Sigmoid colon (tissue), 7 donors: Measurements from ENCODE around the gene SRPK3. TPM values are rescaled to one million over a fixed set of nuclear protein-coding genes. Genes with fewer than 3 reads are reported as not detected.

ENCODE experiments used
- DNase-seq: peaks from one replicate; pipeline ENCODE4 v3.0.0-alpha.2; 2019
- H3K27ac ChIP-seq, 4 donors: fragments of 200-600 bp; sonication (generic); one replicate each; pipeline ENCODE4 v1.5.1; 2016 to 2019; ENCODE audit warnings: mild to moderate bottlenecking in 1 of 4
- H3K27me3 ChIP-seq, 3 donors: fragments of 200-600 bp; sonication (generic); one replicate each; pipeline ENCODE4 v1.5.1; 2019; ENCODE audit warnings: mild to moderate bottlenecking in 1 of 3
- H3K36me3 ChIP-seq, 4 donors: fragments of 200-600 bp; sonication (generic); one replicate each; pipeline ENCODE4 v1.5.1; 2016 to 2019
- H3K4me1 ChIP-seq, 4 donors: fragments of 200-600 bp; sonication (generic); one replicate each; pipeline ENCODE4 v1.5.1; 2017 to 2019
- H3K4me3 ChIP-seq, 4 donors: fragments of 200-600 bp; sonication (generic); one replicate each; pipeline ENCODE4 v1.5.1; 2017 to 2019; ENCODE audit warnings: mild to moderate bottlenecking in 2 of 4, moderate library complexity in 1 of 4
- H3K9me3 ChIP-seq, 4 donors: fragments of 200-600 bp in 3 of 4; sonication (generic) in 3 of 4; one replicate each; pipeline versions ENCODE4 v1.5.1 to v1.6.1; 2013 to 2019
- CTCF ChIP-seq, 4 experiments: fragments of 450-650 bp in 3 of 4; fragments of 200-600 bp in 1 of 4; IDR thresholded peaks; one replicate each; pipeline ENCODE4 v1.5.1; 2016 to 2019; ENCODE audit warnings: antibody characterized with exemption in 4 of 4, mild to moderate bottlenecking in 3 of 4, moderate library complexity in 2 of 4
- EP300 ChIP-seq, 4 donors: sonication (generic); formaldehyde crosslinking; IDR thresholded peaks; one replicate each; pipeline ENCODE4 v1.6.1; 2017; ENCODE audit warnings: antibody characterized with exemption in 4 of 4
- POLR2A ChIP-seq, 2 donors: fragments of 450-650 bp; IDR thresholded peaks; one replicate each; pipeline ENCODE4 v1.6.1; 2016; ENCODE audit warnings: antibody characterized with exemption in 2 of 2, mild to moderate bottlenecking in 2 of 2, moderate library complexity in 2 of 2
- POLR2AphosphoS5 ChIP-seq, 4 donors: sonication (generic); formaldehyde crosslinking; IDR thresholded peaks; one replicate each; pipeline ENCODE4 v1.6.1; 2017; ENCODE audit warnings: antibody characterized with exemption in 4 of 4
- WGBS, 2 donors: extraction: QIAGEN DNeasy Blood & Tissue Kit; methylation state at CpG; one replicate each; pipeline ENCODE4 v1.1.7; 2013; 5-methylcytosine and 5-hydroxymethylcytosine counted together
- intact Hi-C: fragments of 100-400 bp; cut with DNase I; formaldehyde crosslinking; loops from one replicate; pipeline ENCODE4 v1.15.1; 2023
- polyA plus RNA-seq, 3 donors: library from polyadenylated mRNA; stranded (reverse); fragments of 200-250 nt; gene quantifications; one replicate each; pipeline ENCODE4 v1.2.3, GENCODE V29; 2013
- total RNA-seq, 4 donors: library from RNA; depleted of rRNA; stranded (reverse); fragments of >200 nt; gene quantifications; one replicate each; pipeline ENCODE4 v1.1.0, GENCODE V29; 2016
- donor health status: healthy with polysubstance abuse.
- donor health status: Bipolar disorder and iron deficiency.
- donor health status: healthy.

SRPK3 gene
- total and polyA plus RNA-seq, 7 donors = 0.31 to 13.0 (median 4.6) TPM; not detected in 2

- peaks cover 0 to 16% (median 0%) of the 10 kb centered on the region in 4 donors for H3K36me3 ChIP-seq
- H3K4me3 ChIP-seq = peak overlapping the region; percentile 14 to 51 (median 46)
- H3K27ac ChIP-seq = peak overlapping the region; percentile 75 to 86 (median 82)
- intact Hi-C loops = loop anchor here (1.0 to 2.0 kb wide), 2 partner anchors 63 to 187 kb away; no protein-coding TSS in a partner anchor
- peak; percentile 78 for DNase-seq
- H3K4me1 ChIP-seq = peaks cover 0 to 34% (median 16%) of the 10 kb centered on the region in 4 donors
- TF ChIP-seq POLR2AphosphoS5 (IDR thresholded peaks at IDR 0.05) (peak in 1 of 4 donors; percentile 39), EP300 (IDR thresholded peaks at IDR 0.05) (no peak), CTCF (IDR thresholded peaks at IDR 0.05) (no peak)
- 61 to 68% methylated on average over 27 of the region's 27 CpGs for WGBS, 2 donors
- no peaks in the 10 kb centered on the region for H3K27me3 ChIP-seq
- H3K9me3 ChIP-seq = no peaks in the 10 kb centered on the region
Measured at GRCh38 chrX:153765138-153766079, 15.4 kb upstream of the SRPK3 start.

GRCh38 chrX:153766098-153766817, 14.6 kb upstream of the SRPK3 start:
- Histone ChIP-seq H3K4me3 (peak overlapping the region; percentile 14 to 51 (median 46)), H3K36me3 (peaks cover 0 to 24% (median 0%) of the 10 kb centered on the region in 4 donors), H3K27me3 (no peaks in the 10 kb centered on the region), H3K4me1 (peaks cover 0 to 34% (median 16%) of the 10 kb centered on the region in 4 donors), H3K9me3 (no peaks in the 10 kb centered on the region), H3K27ac (peak overlapping the region; percentile 75 to 86 (median 82))
- TF ChIP-seq EP300 (IDR thresholded peaks at IDR 0.05) (no peak), POLR2AphosphoS5 (IDR thresholded peaks at IDR 0.05) (peak; percentile 28 to 74 (median 57)), CTCF (IDR thresholded peaks at IDR 0.05) (no peak), POLR2A (IDR thresholded peaks at IDR 0.05) (peak in 1 of 2 donors; percentile 33)
- intact Hi-C loops = loop anchor here (1.0 kb wide), 1 partner anchor 62 kb away; no protein-coding TSS in a partner anchor
- DNase-seq = peak; percentile 77
- WGBS, 2 donors = 30 to 61% methylated on average over 21 of the region's 21 CpGs

GRCh38 chrX:153766871-153767673, 13.8 kb upstream of the SRPK3 start:
- peak overlapping the region in 3 of 4 donors; percentile 43 to 51 (median 48) for H3K4me3 ChIP-seq
- 45 to 84% methylated on average over 56 of the region's 56 CpGs for WGBS, 2 donors
- intact Hi-C loops = loop anchor here (1.0 kb wide), 1 partner anchor 61 kb away; no protein-coding TSS in a partner anchor

More at GRCh38 chrX:153766871-153767673, 13.8 kb upstream of the SRPK3 start:
- Histone ChIP-seq H3K27ac (peak overlapping the region in 3 of 4 donors; percentile 77 to 86 (median 86)), H3K36me3 (peaks cover 0 to 33% (median 0%) of the 10 kb centered on the region in 4 donors), H3K27me3 (no peaks in the 10 kb centered on the region), H3K9me3 (no peaks in the 10 kb centered on the region), H3K4me1 (peaks cover 0 to 34% (median 16%) of the 10 kb centered on the region in 4 donors)
- TF ChIP-seq EP300 (IDR thresholded peaks at IDR 0.05) = no peak
- TF ChIP-seq CTCF (IDR thresholded peaks at IDR 0.05) = no peak
- no peak for TF ChIP-seq POLR2A (IDR thresholded peaks at IDR 0.05)
- TF ChIP-seq POLR2AphosphoS5 (IDR thresholded peaks at IDR 0.05) = no peak
- DNase-seq = peak; percentile 66
